Prostate gland (tissue), 2 donors: ENCODE data around the gene SLC4A2.

Experiments
- POLR2A ChIP-seq: fragments of 450-650 bp; IDR thresholded peaks from one replicate; pipeline ENCODE4 v1.6.1; 2016; ENCODE audit warnings: antibody characterized with exemption, mild to moderate bottlenecking
- POLR2AphosphoS5 ChIP-seq: sonication (generic); formaldehyde crosslinking; IDR thresholded peaks from one replicate; pipeline ENCODE4 v1.6.1; 2017; ENCODE audit warnings: antibody characterized with exemption
- TF ChIP-seq, protein P1 (sequence below), 4 experiments: fragments of 200-600 bp in 2 of 4; fragments of 450-650 bp in 2 of 4; sonication (generic) in 2 of 4; IDR thresholded peaks; 1 replicate in 3 of 4; 2 replicates in 1 of 4; pipeline ENCODE4 v1.5.1; 2016 to 2019; ENCODE audit warnings: antibody characterized with exemption in 4 of 4, mild to moderate bottlenecking in 2 of 4, moderate library complexity in 2 of 4

- TF ChIP-seq, protein P1, sequence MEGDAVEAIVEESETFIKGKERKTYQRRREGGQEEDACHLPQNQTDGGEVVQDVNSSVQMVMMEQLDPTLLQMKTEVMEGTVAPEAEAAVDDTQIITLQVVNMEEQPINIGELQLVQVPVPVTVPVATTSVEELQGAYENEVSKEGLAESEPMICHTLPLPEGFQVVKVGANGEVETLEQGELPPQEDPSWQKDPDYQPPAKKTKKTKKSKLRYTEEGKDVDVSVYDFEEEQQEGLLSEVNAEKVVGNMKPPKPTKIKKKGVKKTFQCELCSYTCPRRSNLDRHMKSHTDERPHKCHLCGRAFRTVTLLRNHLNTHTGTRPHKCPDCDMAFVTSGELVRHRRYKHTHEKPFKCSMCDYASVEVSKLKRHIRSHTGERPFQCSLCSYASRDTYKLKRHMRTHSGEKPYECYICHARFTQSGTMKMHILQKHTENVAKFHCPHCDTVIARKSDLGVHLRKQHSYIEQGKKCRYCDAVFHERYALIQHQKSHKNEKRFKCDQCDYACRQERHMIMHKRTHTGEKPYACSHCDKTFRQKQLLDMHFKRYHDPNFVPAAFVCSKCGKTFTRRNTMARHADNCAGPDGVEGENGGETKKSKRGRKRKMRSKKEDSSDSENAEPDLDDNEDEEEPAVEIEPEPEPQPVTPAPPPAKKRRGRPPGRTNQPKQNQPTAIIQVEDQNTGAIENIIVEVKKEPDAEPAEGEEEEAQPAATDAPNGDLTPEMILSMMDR (IDR thresholded peaks at IDR 0.05), result no peak
- TF ChIP-seq POLR2A, result peak; percentile 33
- TF ChIP-seq POLR2AphosphoS5, result peak; percentile 6
These were observed 55.0 kb downstream of the SLC4A2 start for GRCh38 chr7:151114151-151115090.
